H1 (cell line): Measurements from ENCODE around the gene PMEPA1. TPM values are rescaled to one million over a fixed set of nuclear protein-coding genes. Genes with fewer than 3 reads are reported as not detected.

Source experiments
- E2F6 ChIP-seq: IDR thresholded peaks from 2 replicates; pipeline ENCODE4 v1.6.1; 2012; ENCODE audit warnings: inconsistent platforms
- KDM5A ChIP-seq: fragments of 200-600 bp; IDR thresholded peaks from 2 replicates; pipeline ENCODE4 v1.7.1; 2012; ENCODE audit warnings: mild to moderate bottlenecking, low read length, inconsistent platforms, mixed read lengths
- RXRA ChIP-seq: IDR thresholded peaks from 2 replicates; pipeline ENCODE4 v1.6.1; 2011; ENCODE audit warnings: low read depth, mild to moderate bottlenecking, low read length, moderate library complexity; ENCODE audit not compliant: insufficient read depth
- TEAD4 ChIP-seq: IDR thresholded peaks from 2 replicates; pipeline ENCODE4 v1.6.1; 2012; ENCODE audit warnings: low read depth, low read length, inconsistent platforms, mixed read lengths
- USF2 ChIP-seq: IDR thresholded peaks from 2 replicates; pipeline ENCODE4 v1.6.1; 2011; ENCODE audit warnings: low read length, improper control_type of control experiment
- polyA plus RNA-seq, 7 experiments: library from polyadenylated mRNA; depleted of rRNA in 3 of 7; stranded (reverse) in 5 of 7; unstranded in 2 of 7; fragments of >200 nt in 5 of 7; fragments of 200-250 nt in 2 of 7; gene quantifications; 1 replicate in 5 of 7; 2 replicates in 1 of 7; 4 replicates in 1 of 7; pipeline versions ENCODE4 v1.2.1 to v1.2.3, GENCODE V29; 2011 to 2013; ENCODE audit warnings: missing spikeins in 2 of 7, mixed read lengths in 2 of 7
- total RNA-seq: library from RNA; stranded (reverse); fragmentation: NEBNext Ultra II Directional; extraction: Animal tissue kit (Norgen Biotek cat#: 25700); gene quantifications from 2 replicates; pipeline ENCODE4 v1.2.1, GENCODE V29; 2021
- TF ChIP-seq, protein P1 (sequence below): IDR thresholded peaks from 2 replicates; pipeline ENCODE4 v1.6.1; 2011; ENCODE audit warnings: low read depth, mild to moderate bottlenecking, low read length; ENCODE audit not compliant: insufficient read depth

Gene PMEPA1
- total and polyA plus RNA-seq, 2 of the 8 experiments (the other 6 are each of a cell fraction or from before 2014, with no cell fraction given) = 12.7 to 20.5 TPM

GRCh38 chr20:57719951-57720350, 10.1 kb upstream of the PMEPA1 start (continued):
- TF ChIP-seq USF2 = no peak
- no peak for TF ChIP-seq KDM5A
- no peak for TF ChIP-seq TEAD4
- TF ChIP-seq E2F6 = no peak
- TF ChIP-seq, protein P1, sequence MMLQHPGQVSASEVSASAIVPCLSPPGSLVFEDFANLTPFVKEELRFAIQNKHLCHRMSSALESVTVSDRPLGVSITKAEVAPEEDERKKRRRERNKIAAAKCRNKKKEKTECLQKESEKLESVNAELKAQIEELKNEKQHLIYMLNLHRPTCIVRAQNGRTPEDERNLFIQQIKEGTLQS = no peak
- no peak for TF ChIP-seq RXRA
